Esophagus (tissue), 2 donors: ENCODE results near the gene PNMA8A. TPM values are rescaled to one million over a fixed set of nuclear protein-coding genes. Genes with fewer than 3 reads are reported as not detected.
"Not testable (repeated sequence)": the region's sequence is repeated elsewhere in the genome, so short reads cannot be mapped to it uniquely, and the experiment has no call there.

ENCODE experiments used
- H3K27ac ChIP-seq, 2 donors: one replicate each; pipeline ENCODE4 v1.5.1; 2013; ENCODE audit warnings: low read depth in 2 of 2, mild to moderate bottlenecking in 2 of 2, inconsistent platforms in 1 of 2, low read length in 1 of 2, moderate library complexity in 1 of 2
- H3K27me3 ChIP-seq, 2 donors: one replicate each; pipeline ENCODE4 v1.6.1; 2013; ENCODE audit warnings: low read length in 2 of 2, control low read depth in 1 of 2, mild to moderate bottlenecking in 1 of 2; ENCODE audit not compliant: insufficient read depth in 2 of 2, control insufficient read depth in 1 of 2
- H3K36me3 ChIP-seq, 2 donors: one replicate each; pipeline ENCODE4 v1.6.1; 2013; ENCODE audit warnings: low read length in 1 of 2; ENCODE audit not compliant: control insufficient read depth in 2 of 2, insufficient read depth in 2 of 2
- H3K4me1 ChIP-seq, 2 donors: one replicate each; pipeline ENCODE4 v1.6.1; 2013; ENCODE audit warnings: low read length in 1 of 2; ENCODE audit not compliant: control insufficient read depth in 2 of 2, insufficient read depth in 2 of 2
- H3K4me3 ChIP-seq, 2 donors: one replicate each; pipeline ENCODE4 v1.5.1; 2013; ENCODE audit warnings: low read length in 2 of 2, mild to moderate bottlenecking in 2 of 2, low read depth in 1 of 2, moderate library complexity in 1 of 2
- H3K9me3 ChIP-seq, 2 donors: one replicate each; pipeline ENCODE4 v1.6.1; 2013; ENCODE audit warnings: mild to moderate bottlenecking in 2 of 2, low read depth in 1 of 2, low read length in 1 of 2, moderate library complexity in 1 of 2; ENCODE audit not compliant: control insufficient read depth in 2 of 2, insufficient read depth in 1 of 2
- WGBS, 2 donors: extraction: QIAGEN DNeasy Blood & Tissue Kit; methylation state at CpG; one replicate each; pipeline ENCODE4 v1.1.7; 2013; 5-methylcytosine and 5-hydroxymethylcytosine counted together
- polyA plus RNA-seq, 2 donors: library from polyadenylated mRNA; stranded (reverse); fragments of 200-250 nt; gene quantifications; one replicate each; pipeline ENCODE4 v1.2.3, GENCODE V29; 2013
- donor health status: healthy with polysubstance abuse.
- donor health status: Bipolar disorder and iron deficiency.

Gene PNMA8A
- polyA plus RNA-seq, 2 donors: 0.02 to 0.10 TPM

- H3K27ac ChIP-seq: no peak overlapping the region
- 67 to 70% methylated on average over 17 of the region's 17 CpGs for WGBS, 2 donors
- H3K9me3 ChIP-seq: peaks cover 0 to 3% of the 10 kb centered on the region in 2 donors
- no peaks in the 10 kb centered on the region for H3K27me3 ChIP-seq
- H3K36me3 ChIP-seq: no peaks in the 10 kb centered on the region
- H3K4me1 ChIP-seq: no peaks in the 10 kb centered on the region
- H3K4me3 ChIP-seq: no peak overlapping the region
Measured at GRCh38 chr19:46503848-46504453, 32.6 kb upstream of the PNMA8A start.

GRCh38 chr19:46502891-46503290 lies 31.5 kb upstream of the PNMA8A start:
- H3K27me3 ChIP-seq: no peaks in the 10 kb centered on the region
- H3K4me3 ChIP-seq: no peak overlapping the region
- peaks cover 0 to 3% of the 10 kb centered on the region in 2 donors for H3K9me3 ChIP-seq
- WGBS, 2 donors: 87 to 92% methylated on average over 5 of the region's 5 CpGs
- H3K27ac ChIP-seq: no peak overlapping the region
- H3K36me3 ChIP-seq: no peaks in the 10 kb centered on the region
- H3K4me1 ChIP-seq: no peaks in the 10 kb centered on the region

GRCh38 chr19:46499692-46500091 lies 28.3 kb upstream of the PNMA8A start:
- WGBS, 2 donors: 72 to 76% methylated on average over 4 of the region's 4 CpGs
- H3K36me3 ChIP-seq: no peaks in the 10 kb centered on the region
- H3K4me3 ChIP-seq: no peak overlapping the region
- H3K9me3 ChIP-seq: peaks cover 0 to under 1% of the 10 kb centered on the region in 2 donors
- peaks cover 0 to 5% of the 10 kb centered on the region in 2 donors for H3K4me1 ChIP-seq
- no peak overlapping the region for H3K27ac ChIP-seq
- H3K27me3 ChIP-seq: no peaks in the 10 kb centered on the region

GRCh38 chr19:46497773-46498172 lies 26.4 kb upstream of the PNMA8A start:
- WGBS, 2 donors: 82 to 84% methylated on average over 8 of the region's 8 CpGs
- H3K27me3 ChIP-seq: no peaks in the 10 kb centered on the region
- H3K27ac ChIP-seq: no peak overlapping the region

GRCh38 chr19:46496886-46497285 lies 25.5 kb upstream of the PNMA8A start:
- not testable (repeated sequence) for H3K4me1 ChIP-seq, H3K9me3 ChIP-seq, H3K27me3 ChIP-seq, H3K36me3 ChIP-seq, H3K27ac ChIP-seq, H3K4me3 ChIP-seq
- 84 to 86% methylated on average over 4 of the region's 4 CpGs for whole genome bisulfite sequencing, 2 donors

More at GRCh38 chr19:46497773-46498172, 26.4 kb upstream of the PNMA8A start:
- no peak overlapping the region for H3K4me3 ChIP-seq
- no peaks in the 10 kb centered on the region for H3K9me3 ChIP-seq
- H3K4me1 ChIP-seq: peaks cover 3 to 5% of the 10 kb centered on the region in 2 donors
- no peaks in the 10 kb centered on the region for H3K36me3 ChIP-seq

- H3K4me3 ChIP-seq: no peak overlapping the region
- no peak overlapping the region for H3K27ac ChIP-seq
- H3K4me1 ChIP-seq: peaks cover 3 to 5% of the 10 kb centered on the region in 2 donors
- H3K9me3 ChIP-seq: no peaks in the 10 kb centered on the region
- WGBS, 2 donors: 77 to 85% methylated on average over 6 of the region's 6 CpGs
- H3K36me3 ChIP-seq: no peaks in the 10 kb centered on the region
- H3K27me3 ChIP-seq: no peaks in the 10 kb centered on the region
Measured at GRCh38 chr19:46496304-46496703, 24.9 kb upstream of the PNMA8A start.

GRCh38 chr19:46495786-46496099 lies 24.4 kb upstream of the PNMA8A start, which contains the start of gene PNMA8B:
Gene PNMA8B (minus strand): TSS chr19:46495867. CDS start chr19:46495465, 402 bp downstream.
- Histone ChIP-seq H3K4me3 (peak within 1 kb of the TSS in 1 of 2 donors; percentile 3), H3K27me3 (no peaks in the 10 kb centered on the region), H3K36me3 (no peaks in the 10 kb centered on the region), H3K9me3 (no peaks in the 10 kb centered on the region), H3K4me1 (peaks cover 3 to 5% of the 10 kb centered on the region in 2 donors), H3K27ac (no peak within 1 kb of the TSS)
- WGBS, 2 donors: 4 to 15% methylated on average over 16 to 29 of the region's 29 CpGs

- Histone ChIP-seq H3K4me1 (peaks cover 3 to 5% of the 10 kb centered on the region in 2 donors), H3K27ac (no peak overlapping the region), H3K36me3 (no peaks in the 10 kb centered on the region), H3K9me3 (no peaks in the 10 kb centered on the region), H3K4me3 (peak overlapping the region in 1 of 2 donors; percentile 3), H3K27me3 (no peaks in the 10 kb centered on the region)
- 46 to 48% methylated on average over 43 to 49 of the region's 49 CpGs for WGBS, 2 donors
Measured at GRCh38 chr19:46494941-46495785, 23.8 kb upstream of the PNMA8A start.

GRCh38 chr19:46494146-46494940 lies 23.0 kb upstream of the PNMA8A start:
- H3K4me1 ChIP-seq: peaks cover 3 to 5% of the 10 kb centered on the region in 2 donors
- H3K27me3 ChIP-seq: no peaks in the 10 kb centered on the region
- no peak overlapping the region for H3K4me3 ChIP-seq
- no peak overlapping the region for H3K27ac ChIP-seq
- H3K9me3 ChIP-seq: no peaks in the 10 kb centered on the region
- 76 to 77% methylated on average over 67 of the region's 67 CpGs for WGBS, 2 donors
- no peaks in the 10 kb centered on the region for H3K36me3 ChIP-seq
